ENCODE results near the gene SPIN1.
A peak's percentile ranks its signal among the peaks of the same experiment; 100 is the strongest.
"Not testable (repeated sequence)": the region's sequence is repeated elsewhere in the genome, so short reads cannot be mapped to it uniquely, and the experiment has no call there.

SPIN1 gene
- 61.7 to 66.5 reads per million in 2 donors for total RNA-seq

DNA sequence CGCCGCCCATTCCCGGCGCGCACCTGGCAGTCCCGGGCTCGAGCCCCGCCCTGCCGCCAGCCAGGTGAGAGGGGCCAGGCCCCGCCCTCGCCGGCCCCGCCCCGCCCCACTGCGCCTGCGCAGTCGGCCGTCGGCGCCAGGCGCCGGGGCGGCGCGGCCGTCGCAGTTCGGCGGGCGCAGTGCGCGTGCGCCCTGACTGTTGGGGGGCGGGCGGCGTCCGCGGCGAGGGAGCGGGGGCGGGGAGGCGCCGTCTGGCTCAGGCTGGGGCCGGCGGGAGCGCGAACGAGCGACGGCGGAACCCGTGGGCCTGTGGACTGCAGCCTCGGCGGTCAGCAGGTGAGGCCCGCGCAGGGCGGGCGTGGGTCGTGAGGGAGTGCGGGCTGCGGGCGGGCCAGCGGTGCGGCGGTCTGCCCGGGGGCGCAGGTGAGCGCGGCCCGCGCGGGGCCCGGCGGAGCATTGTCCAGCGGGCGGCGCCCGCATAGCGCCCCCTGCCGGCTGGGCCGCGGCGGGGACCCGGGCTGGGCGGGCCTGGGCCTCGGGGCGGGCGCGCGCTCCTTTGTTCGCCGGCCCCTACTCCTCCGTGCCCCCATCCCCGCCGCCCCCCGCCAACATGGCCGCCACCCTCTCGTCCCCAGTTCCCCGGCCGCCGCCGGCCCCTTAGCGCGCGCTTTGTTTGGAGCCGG is at the start of gene SPIN1:
TSS of gene SPIN1 (plus strand) at position 242 of the 683 bp plus-strand sequence. CDS start 38,096 bp downstream, outside the sequence.
- DNase-seq, result peak; percentile 81

GRCh38 chr9:88339317-88339716 is 48.9 kb upstream of the SPIN1 start:
- DNase-seq, result no peak

DNA sequence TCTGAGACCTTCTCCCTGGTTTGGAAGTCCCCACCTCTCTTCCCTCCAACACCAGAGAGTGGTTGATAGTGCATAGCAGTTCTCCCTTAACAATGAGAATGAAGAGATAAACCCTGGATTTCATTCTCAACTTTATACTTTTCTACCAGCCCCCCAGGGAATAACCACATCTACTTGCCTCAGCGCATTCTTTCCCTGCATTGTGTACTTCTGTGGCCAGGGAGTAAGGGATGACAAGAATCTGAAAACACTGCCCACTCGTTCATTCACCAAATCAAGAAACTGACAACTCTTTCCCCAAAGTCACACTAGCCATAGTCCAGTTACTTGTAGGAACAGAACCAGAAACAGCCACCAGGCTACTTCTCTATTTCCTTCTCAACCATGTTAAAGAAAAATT is 46.0 kb upstream of the SPIN1 start:
- DNase-seq, result no peak

GRCh38 chr9:88344013-88344412 is 44.2 kb upstream of the SPIN1 start:
- DNase-seq, result no peak

GRCh38 chr9:88350354-88350753 is 37.9 kb upstream of the SPIN1 start:
- DNase-seq, result not testable (repeated sequence)

GRCh38 chr9:88355166-88355565 is 33.1 kb upstream of the SPIN1 start:
- DNase-seq, result no peak

GRCh38 chr9:88357250-88357649 is 31.0 kb upstream of the SPIN1 start:
- not testable (repeated sequence) for DNase-seq

DNA sequence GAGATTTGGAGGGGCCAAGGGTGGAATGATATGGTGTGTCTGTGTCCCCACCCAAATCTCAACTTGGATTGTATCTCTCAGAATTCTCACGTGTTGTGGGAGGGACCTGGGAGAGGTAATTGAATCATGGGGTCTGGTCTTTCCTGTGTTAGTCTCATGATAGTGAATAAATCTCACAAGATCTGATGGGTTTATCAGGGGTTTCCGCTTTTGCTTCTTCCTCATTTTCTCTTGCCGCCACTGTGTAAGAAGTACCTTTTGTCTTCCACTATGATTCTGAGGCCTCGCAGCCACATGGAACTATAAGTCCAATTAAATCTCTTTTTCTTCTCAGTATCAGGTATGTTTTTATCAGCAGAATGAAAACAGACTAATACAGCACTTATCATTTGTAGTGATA is 29.5 kb upstream of the SPIN1 start:
- no peak for DNase-seq

- no peak for DNase-seq
These were observed 28.3 kb upstream of the SPIN1 start for GRCh38 chr9:88359974-88360373.

- no peak for DNase-seq
These were observed 25.6 kb upstream of the SPIN1 start for GRCh38 chr9:88362681-88363080.

DNA sequence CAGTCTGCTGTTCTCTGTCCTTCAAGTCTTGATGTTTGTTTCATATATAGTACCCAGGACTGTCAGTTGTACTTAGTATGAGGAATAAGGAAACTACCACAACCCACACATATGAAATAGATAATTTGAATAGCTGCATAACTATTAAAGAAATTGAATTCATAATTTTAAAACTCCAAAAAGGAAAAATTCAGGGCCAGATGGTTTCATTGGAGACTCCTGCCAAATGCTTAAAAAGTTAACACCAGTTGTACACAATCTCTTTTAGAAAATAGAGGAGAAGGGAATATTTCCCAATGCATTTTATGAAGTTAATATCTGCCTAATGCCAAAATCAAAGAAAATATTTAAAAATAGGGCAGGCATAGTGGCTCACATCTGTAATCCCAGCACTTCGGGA is 24.6 kb upstream of the SPIN1 start:
- DNase-seq, result no peak

- no peak for DNase-seq
These were observed 23.5 kb upstream of the SPIN1 start for GRCh38 chr9:88364706-88365105.

- DNase-seq, result no peak
These were observed 17.9 kb upstream of the SPIN1 start for GRCh38 chr9:88370346-88370745.

GRCh38 chr9:88372103-88372654 is 16.1 kb upstream of the SPIN1 start:
- no peak for DNase-seq

DNA sequence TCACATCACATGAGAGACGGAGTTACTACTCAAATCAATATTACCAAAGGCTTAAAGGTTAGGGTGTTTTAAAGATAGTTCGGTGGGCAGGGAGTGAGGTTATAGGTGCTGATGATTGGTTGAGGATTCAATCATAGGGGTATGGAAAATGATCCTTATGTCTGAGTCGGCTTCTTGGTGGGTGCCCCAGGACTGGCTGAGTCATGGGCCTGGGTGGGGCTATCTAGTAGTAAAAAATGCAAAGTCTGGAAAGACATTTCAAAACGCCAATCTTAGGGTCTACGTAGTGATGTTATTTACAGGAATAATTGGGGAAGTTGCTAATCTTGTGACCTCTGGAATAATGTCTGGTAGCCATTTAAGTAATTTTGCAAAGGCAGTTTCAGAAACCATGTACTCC is 15.2 kb upstream of the SPIN1 start:
- DNase-seq, result no peak

DNA sequence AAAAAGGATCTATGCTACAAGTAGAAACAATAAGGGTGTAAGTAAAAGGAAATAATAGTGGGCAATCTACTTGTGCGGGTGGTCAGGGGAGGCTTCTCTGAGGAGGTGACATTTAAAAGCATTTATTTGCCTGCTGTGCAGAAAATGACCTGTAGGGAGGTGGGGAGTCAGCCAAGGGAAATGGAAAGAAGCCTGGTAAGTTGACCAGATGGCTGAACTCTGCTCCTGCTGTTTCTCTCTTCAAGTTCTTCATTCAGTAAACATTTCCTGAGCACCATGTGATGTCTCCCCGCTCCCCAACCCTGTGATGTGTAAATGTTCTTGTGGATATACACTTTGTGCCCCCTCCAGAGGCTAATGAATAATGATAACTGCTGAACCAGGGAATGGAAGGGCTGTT is 9.9 kb upstream of the SPIN1 start:
- no peak for DNase-seq

DNA sequence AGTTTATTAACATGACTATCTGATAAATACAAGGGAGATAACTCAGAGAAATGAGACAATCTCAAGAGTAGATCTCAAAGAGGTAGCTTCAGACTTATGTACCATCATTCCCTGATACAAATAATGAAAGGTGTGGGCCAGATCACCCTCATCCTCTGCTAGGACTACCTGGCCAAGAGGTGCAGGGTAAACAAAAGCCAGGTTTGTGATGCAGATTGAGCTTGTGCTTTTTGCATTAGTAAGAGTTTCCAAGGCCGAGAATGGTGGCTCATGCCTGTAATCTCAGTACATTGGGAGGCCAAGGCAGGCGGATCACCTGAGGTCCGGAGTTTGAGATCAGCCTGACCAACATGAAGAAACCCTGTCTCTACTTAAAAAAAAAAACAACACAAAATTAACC is 8.9 kb upstream of the SPIN1 start:
- DNase-seq, result no peak

DNA sequence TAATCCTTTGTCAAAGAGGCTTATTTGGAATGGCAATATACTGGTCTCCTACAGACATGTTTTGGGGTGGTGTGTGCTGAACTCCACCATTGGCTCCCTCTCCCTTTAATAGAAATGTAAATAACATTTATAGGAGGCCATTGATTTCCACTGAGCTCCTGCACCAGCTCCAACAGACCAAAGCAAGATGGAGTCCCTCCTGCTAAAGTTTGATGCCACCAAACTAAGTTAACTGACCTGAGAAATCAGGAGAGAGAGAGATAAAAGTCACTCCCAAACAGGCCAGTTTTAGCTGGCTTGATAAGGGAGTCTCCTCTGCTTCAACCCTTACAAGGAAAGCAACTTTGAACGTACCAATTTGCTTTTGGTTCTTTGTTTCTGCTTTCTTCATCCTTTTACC is 8.1 kb upstream of the SPIN1 start:
- DNase-seq, result no peak

GRCh38 chr9:88381322-88381721 is 6.9 kb upstream of the SPIN1 start:
- DNase-seq, result not testable (repeated sequence)

DNA sequence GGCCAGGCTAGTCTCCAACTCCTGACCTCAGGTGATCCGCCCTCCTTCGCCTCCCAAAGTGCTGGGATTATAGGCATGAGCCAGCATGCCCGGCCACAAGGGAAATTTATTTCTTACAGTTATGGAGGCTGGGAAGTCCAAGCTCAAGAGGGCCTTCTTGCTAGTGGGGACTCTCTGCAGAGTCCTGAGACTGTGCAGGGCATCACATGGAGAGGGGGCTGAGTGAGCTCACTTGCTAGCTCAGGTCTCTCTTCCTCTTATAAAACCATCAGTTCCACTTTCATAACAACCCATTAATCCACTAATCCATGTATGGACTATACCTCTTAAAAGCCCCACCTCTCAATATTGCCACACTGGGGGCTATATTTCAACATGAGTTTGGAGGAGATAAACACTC is 5.1 kb upstream of the SPIN1 start:
- no peak for DNase-seq

GRCh38 chr9:88386137-88386536 is 2.1 kb upstream of the SPIN1 start:
- not testable (repeated sequence) for DNase-seq

DNA sequence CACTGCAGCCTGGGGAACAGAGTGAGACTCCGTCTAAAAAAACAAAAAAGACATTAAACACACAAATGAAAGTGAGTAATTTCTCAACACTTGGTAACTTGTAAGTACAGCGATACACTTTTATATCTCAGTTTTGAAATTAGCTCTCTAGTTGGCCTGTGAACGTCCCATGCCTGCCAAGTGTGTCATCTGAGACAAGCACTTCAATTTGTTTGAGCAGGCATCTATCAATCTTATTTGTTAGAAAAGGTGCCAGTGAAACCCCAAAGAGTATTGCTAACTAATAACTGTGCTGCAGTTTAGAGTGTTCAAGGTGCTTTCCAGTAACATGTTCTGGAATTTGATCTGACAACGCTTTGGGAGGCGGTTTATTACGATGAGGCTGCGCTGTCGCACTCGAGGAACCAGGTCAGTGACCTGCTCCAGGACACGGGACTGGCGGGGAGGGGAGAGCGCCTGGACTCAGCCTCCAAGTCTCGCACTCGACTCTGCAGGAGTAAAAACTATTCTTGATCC is 1.1 kb upstream of the SPIN1 start:
- no peak for DNase-seq

- DNase-seq, result peak; percentile 21
These were observed 567 bp upstream of the SPIN1 start for GRCh38 chr9:88387552-88388202.
